ENCODE results near the gene AATK. TPM values are rescaled to one million over a fixed set of nuclear protein-coding genes. Genes with fewer than 3 reads are reported as not detected.

Gene AATK
- total and polyA plus RNA-seq, 2 donors (not counting 3 experiments of a cell fraction or from before 2014, with no cell fraction given) = 0.69 to 1.00 TPM

DNA sequence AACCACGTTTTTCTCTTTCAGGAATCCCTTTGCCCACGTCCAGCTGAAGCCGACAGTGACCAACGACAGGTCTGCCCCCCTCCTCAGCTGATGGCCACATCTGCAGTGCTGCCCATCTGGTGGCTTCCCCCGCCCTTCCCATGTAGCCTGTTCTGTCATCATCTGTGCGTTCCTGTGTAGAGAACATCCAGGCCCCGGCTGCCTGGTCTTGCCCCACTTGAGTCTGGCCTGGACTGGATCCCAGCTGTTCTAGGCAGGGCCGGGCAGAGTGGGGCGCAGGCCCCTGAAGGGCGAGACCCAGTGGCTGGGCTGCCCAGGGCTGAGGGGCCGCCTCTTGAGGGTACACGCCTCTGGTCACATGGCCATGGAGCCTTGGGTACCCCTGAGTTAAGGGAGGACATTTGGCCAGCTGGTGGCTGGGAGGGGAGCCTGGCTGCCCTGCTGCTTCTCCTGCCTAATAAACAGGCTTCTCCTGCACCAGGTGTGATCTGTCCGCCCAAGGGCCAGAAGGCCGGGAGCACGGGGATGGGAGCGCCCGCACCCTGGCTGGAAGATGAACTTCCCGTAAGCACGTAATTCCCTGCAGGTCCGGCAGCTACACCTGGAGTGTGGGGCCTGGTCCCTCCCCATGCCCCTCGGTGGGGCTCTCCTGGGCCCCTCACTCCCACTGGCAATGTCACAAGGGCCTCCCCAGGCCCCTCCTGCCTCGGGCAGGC lies 50.1 kb downstream of the AATK start:
- BruUV-seq (replicated peaks) = no TSS peak
- DNase-seq (ENCODE audit: low read depth, low spot score) = no peak
- Histone ChIP-seq H3K27ac (ENCODE audit: insufficient read depth, low read depth, low read length) (no peak overlapping the region), H3K4me3 (replicated peaks in 1 of 3; ENCODE audit: insufficient read depth in 1 of 3, low read depth in 1 of 3, low read length in 3 of 3) (no peak overlapping the region), H2AFZ (ENCODE audit: low read depth, low read length) (no peak overlapping the region), H3K9me3 (replicated peaks; ENCODE audit: control insufficient read depth, insufficient read depth, low read length) (no peaks in the 10 kb centered on the region), H3K4me1 (ENCODE audit: control insufficient read depth, extremely low read depth, insufficient read depth, low read length) (peaks cover 7% of the 10 kb centered on the region), H3K27me3 (ENCODE audit: control insufficient read depth in 2 of 2, insufficient read depth in 2 of 2, low read length in 2 of 2) (peaks cover 0 to 2% of the 10 kb centered on the region in 2 experiments), H3K79me2 (ENCODE audit: control insufficient read depth, insufficient read depth, low read length) (no peaks in the 10 kb centered on the region), H3K9ac (replicated peaks; ENCODE audit: extremely low read depth, insufficient read depth, low read length) (no peak overlapping the region), H4K20me1 (replicated peaks; ENCODE audit: control insufficient read depth, extremely low read depth, insufficient read depth, low read length) (no peaks in the 10 kb centered on the region), H3K9me1 (replicated peaks; ENCODE audit: control insufficient read depth, extremely low read depth, insufficient read depth, low read length) (no peaks in the 10 kb centered on the region), H3K36me3 (ENCODE audit: control insufficient read depth in 2 of 2, extremely low read depth in 1 of 2, insufficient read depth in 2 of 2, low read length in 2 of 2) (no peaks in the 10 kb centered on the region), H3K4me2 (ENCODE audit: insufficient read depth, low read length) (no peak overlapping the region)
- TF ChIP-seq JUN (IDR thresholded peaks at IDR 0.05; ENCODE audit: borderline replicate concordance, insufficient read depth, insufficient read length, low read depth) (no peak), POLR2A (IDR thresholded peaks at IDR 0.05; ENCODE audit: low read depth, low read length) (no peak), POLR2AphosphoS5 (IDR thresholded peaks at IDR 0.05; ENCODE audit: insufficient read depth, low read depth, low read length) (no peak), CTCF (IDR thresholded peaks at IDR 0.05; ENCODE audit: extremely low read depth in 1 of 2, insufficient read depth in 1 of 2, low read depth in 1 of 2, low read length in 2 of 2) (no peak), FOS (IDR thresholded peaks at IDR 0.05; ENCODE audit: borderline replicate concordance, insufficient read depth, low read length) (no peak), MYC (IDR thresholded peaks at IDR 0.05; ENCODE audit: low read depth, low read length) (no peak), MAX (IDR thresholded peaks at IDR 0.05; ENCODE audit: insufficient read depth, insufficient read length) (no peak), EZH2 (IDR thresholded peaks at IDR 0.05; ENCODE audit: borderline replicate concordance, low read depth, low read length, severe bottlenecking) (no peak), GATA2 (IDR thresholded peaks at IDR 0.05; ENCODE audit: insufficient read depth, insufficient read length, low read depth, low read length) (no peak)
- intact Hi-C loops (cut with micrococcal nuclease) (no loop called here), dilution Hi-C loops (cut with MboI; ENCODE audit: extremely low pct_ligation_motif_present, low sequenced_read_pairs) (no loop called here)
- POLR2A ChIA-PET = no interaction called here
- CTCF ChIA-PET = interaction anchor here (1.9 kb wide), 1 partner anchor 12 kb away, joined by 6 read pairs; no protein-coding TSS in a partner anchor
- FAIRE-seq = no peak

Measured in endothelial cell of umbilical vein (primary cell).